ENCODE results near the gene TSBP1. TPM values are rescaled to one million over a fixed set of nuclear protein-coding genes. Genes with fewer than 3 reads are reported as not detected.
"Not testable (repeated sequence)": the region's sequence is repeated elsewhere in the genome, so short reads cannot be mapped to it uniquely, and the experiment has no call there.

The TSBP1 gene
- total and polyA plus RNA-seq, 2 of the 8 experiments (the other 6 are each of a cell fraction or from before 2014, with no cell fraction given) = not detected

DNA sequence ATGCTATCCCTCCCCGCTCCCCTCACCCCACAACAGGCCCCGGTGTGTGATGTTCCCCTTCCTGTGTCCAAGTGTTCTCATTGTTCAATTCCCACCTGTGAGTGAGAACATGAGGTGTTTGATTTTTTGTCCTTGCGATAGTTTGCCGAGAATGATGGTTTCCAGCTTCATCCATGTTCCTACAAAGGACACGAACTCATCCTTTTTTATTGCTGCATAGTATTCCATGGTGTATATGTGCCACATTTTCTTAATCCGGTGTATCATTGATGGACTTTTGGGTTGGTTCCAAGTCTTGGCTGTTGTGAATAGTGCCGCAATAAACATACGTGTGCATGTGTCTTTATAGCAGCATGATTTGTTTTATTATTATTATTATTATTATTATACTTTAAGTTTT, 13.2 kb downstream of the TSBP1 start:
- H2BK12ac ChIP-seq (ENCODE audit: low read depth, low read length); H4K91ac ChIP-seq (replicated peaks; ENCODE audit: insufficient read length, low read length); H2AK5ac ChIP-seq (ENCODE audit: low read depth, low read length); H3K4me1 ChIP-seq (replicated peaks in 1 of 4; ENCODE audit: control insufficient read depth in 3 of 4, insufficient read depth in 4 of 4, low read length in 3 of 4); H3K4me2 ChIP-seq (ENCODE audit: insufficient read depth in 1 of 2, low read depth in 2 of 2, low read length in 2 of 2); H4K20me1 ChIP-seq (replicated peaks in 1 of 2; ENCODE audit: control insufficient read depth in 1 of 2, insufficient read depth in 2 of 2, low read length in 2 of 2); FAIRE-seq; H2BK5ac ChIP-seq (ENCODE audit: low read depth, low read length); H4K5ac ChIP-seq (ENCODE audit: insufficient read length, low read depth, low read length); H2AFZ ChIP-seq (ENCODE audit: low read length); H3K14ac ChIP-seq (ENCODE audit: insufficient read length); H3K4ac ChIP-seq (replicated peaks; ENCODE audit: insufficient read length, low read depth, low read length); H2BK20ac ChIP-seq (ENCODE audit: low read length); POLR2A ChIA-PET (ENCODE audit: partially characterized antibody); DNase-seq (ENCODE audit: low read depth in 1 of 2, low spot score in 2 of 2); CTCF ChIA-PET (ENCODE audit: partially characterized antibody); H3K79me1 ChIP-seq (ENCODE audit: low read depth, low read length); H3K23me2 ChIP-seq (ENCODE audit: low read depth, low read length); H3K9ac ChIP-seq (replicated peaks in 1 of 4; ENCODE audit: extremely low read depth in 1 of 4, low read depth in 3 of 4, low read length in 3 of 4); H3K36me3 ChIP-seq (ENCODE audit: control insufficient read depth in 2 of 4, insufficient read depth in 4 of 4, low read length in 3 of 4); H2BK120ac ChIP-seq (replicated peaks; ENCODE audit: low read depth, low read length); H3K9me3 ChIP-seq (ENCODE audit: insufficient read depth in 2 of 2, low read depth in 1 of 2, low read length in 1 of 2); H3K4me3 ChIP-seq (ENCODE audit: extremely low read depth in 1 of 4, insufficient read depth in 2 of 4, low read depth in 3 of 4, low read length in 4 of 4); H3K79me2 ChIP-seq (ENCODE audit: control insufficient read depth in 1 of 2, insufficient read depth in 2 of 2, low read length in 2 of 2); H3K27me3 ChIP-seq (replicated peaks in 1 of 4; ENCODE audit: control insufficient read depth in 3 of 4, extremely low read depth in 1 of 4, insufficient read depth in 3 of 4, low read length in 3 of 4); H3K18ac ChIP-seq (ENCODE audit: extremely low read depth, low read length); H2BK15ac ChIP-seq (ENCODE audit: low read length); H3K27ac ChIP-seq (ENCODE audit: low read depth, low read length); H3K56ac ChIP-seq (replicated peaks; ENCODE audit: insufficient read length, low read depth, low read length); H3K23ac ChIP-seq (ENCODE audit: insufficient read length); H4K8ac ChIP-seq (ENCODE audit: extremely low read depth, insufficient read depth, low read length): not testable (repeated sequence)
- 80% methylated on average over 6 of the region's 8 CpGs; no CpG with 5 or more reads in 1 of the 2 experiments for WGBS, 2 experiments (ENCODE audit: extremely low coverage in 1 of 2, insufficient coverage in 1 of 2, insufficient read length in 1 of 2, insufficient replicate concordance in 2 of 2, low coverage in 1 of 2, low lambda C conversion rate in 2 of 2, missing lambda C conversion rate in 1 of 2)
